ENCODE results near the gene GDNF.

The GDNF gene

DNA sequence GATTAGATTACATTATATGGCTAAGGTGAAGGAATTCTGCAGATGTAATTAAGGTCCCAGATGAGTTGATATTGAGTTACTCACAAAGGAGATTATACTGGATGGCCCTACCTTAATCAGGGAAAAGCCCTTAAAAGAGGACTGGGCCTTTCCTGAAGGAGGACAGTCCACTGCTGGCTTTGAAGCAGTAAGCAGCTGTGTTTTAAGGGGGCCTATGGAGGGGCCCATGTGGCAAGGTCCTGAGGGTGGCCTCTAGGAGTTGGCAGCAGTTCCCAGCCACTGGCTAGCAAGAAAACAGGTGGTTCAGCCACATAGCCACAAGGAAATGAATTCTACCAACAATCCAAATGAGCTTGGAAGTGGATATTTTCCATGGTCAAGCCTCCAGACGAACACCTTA, 36.4 kb upstream of the GDNF start:
- H3K4me1 ChIP-seq (ENCODE audit: insufficient read depth, low read length, severe bottlenecking) = no peaks in the 10 kb centered on the region
- H2AFZ ChIP-seq (ENCODE audit: low read length) = no peak overlapping the region
- no peak overlapping the region for H3K4me2 ChIP-seq (ENCODE audit: low read length)
- no peaks in the 10 kb centered on the region for H3F3A ChIP-seq (ENCODE audit: insufficient read depth, low read length)
- H4K20me1 ChIP-seq (ENCODE audit: insufficient read depth, low read length) = no peaks in the 10 kb centered on the region
- no peaks in the 10 kb centered on the region for H3K36me3 ChIP-seq (ENCODE audit: insufficient read depth, low read length)
- no peaks in the 10 kb centered on the region for H3K9me2 ChIP-seq (ENCODE audit: low read depth, low read length)
- no peaks in the 10 kb centered on the region for H3K9me3 ChIP-seq (ENCODE audit: low read length)
- H3K4me3 ChIP-seq (ENCODE audit: low read depth, low read length, poor library complexity, severe bottlenecking) = no peak overlapping the region
- TF ChIP-seq EZH2 (IDR thresholded peaks at IDR 0.05; ENCODE audit: borderline replicate concordance, low read length) = no peak
- TF ChIP-seq, protein P1, sequence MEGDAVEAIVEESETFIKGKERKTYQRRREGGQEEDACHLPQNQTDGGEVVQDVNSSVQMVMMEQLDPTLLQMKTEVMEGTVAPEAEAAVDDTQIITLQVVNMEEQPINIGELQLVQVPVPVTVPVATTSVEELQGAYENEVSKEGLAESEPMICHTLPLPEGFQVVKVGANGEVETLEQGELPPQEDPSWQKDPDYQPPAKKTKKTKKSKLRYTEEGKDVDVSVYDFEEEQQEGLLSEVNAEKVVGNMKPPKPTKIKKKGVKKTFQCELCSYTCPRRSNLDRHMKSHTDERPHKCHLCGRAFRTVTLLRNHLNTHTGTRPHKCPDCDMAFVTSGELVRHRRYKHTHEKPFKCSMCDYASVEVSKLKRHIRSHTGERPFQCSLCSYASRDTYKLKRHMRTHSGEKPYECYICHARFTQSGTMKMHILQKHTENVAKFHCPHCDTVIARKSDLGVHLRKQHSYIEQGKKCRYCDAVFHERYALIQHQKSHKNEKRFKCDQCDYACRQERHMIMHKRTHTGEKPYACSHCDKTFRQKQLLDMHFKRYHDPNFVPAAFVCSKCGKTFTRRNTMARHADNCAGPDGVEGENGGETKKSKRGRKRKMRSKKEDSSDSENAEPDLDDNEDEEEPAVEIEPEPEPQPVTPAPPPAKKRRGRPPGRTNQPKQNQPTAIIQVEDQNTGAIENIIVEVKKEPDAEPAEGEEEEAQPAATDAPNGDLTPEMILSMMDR (IDR thresholded peaks at IDR 0.05; ENCODE audit: low read length) = no peak
- no peaks in the 10 kb centered on the region for H3K27me3 ChIP-seq (ENCODE audit: insufficient read depth, low read length)
- H3K27ac ChIP-seq (ENCODE audit: low read depth, low read length, poor library complexity, severe bottlenecking) = no peak overlapping the region
- H3K9ac ChIP-seq (ENCODE audit: low read length) = no peak overlapping the region
- H3K79me2 ChIP-seq (ENCODE audit: insufficient read depth, low read length) = no peaks in the 10 kb centered on the region

GRCh38 chr5:37875051-37875787, 35.4 kb upstream of the GDNF start:
- TF ChIP-seq, protein P1 (IDR thresholded peaks at IDR 0.05; ENCODE audit: low read length) = no peak
- TF ChIP-seq EZH2 (IDR thresholded peaks at IDR 0.05; ENCODE audit: borderline replicate concordance, low read length) = no peak
- no peak overlapping the region for H3K4me2 ChIP-seq (ENCODE audit: low read length)
- no peak overlapping the region for H2AFZ ChIP-seq (ENCODE audit: low read length)

DNA sequence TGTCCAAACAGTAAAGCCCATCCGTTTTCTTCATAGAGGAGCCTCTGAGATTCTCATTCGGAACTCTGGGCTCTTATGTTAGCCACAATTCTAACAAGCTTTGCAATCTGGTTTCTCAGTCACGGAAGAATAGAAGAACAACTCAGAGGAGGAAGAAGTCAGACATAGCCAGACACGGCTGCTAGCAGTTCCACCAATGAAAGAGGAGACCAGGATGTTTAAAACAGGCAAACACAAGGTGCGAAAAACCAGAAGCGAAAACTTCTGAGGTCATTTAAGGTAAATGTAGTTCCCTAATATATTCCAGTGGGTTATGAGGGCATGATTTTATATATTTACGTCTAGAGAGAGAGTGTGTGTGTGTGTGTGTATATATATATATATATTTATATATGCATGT, 34.1 kb upstream of the GDNF start:
- Histone ChIP-seq H3K4me3 (ENCODE audit: low read depth, low read length, poor library complexity, severe bottlenecking) (no peak overlapping the region), H3K9me3 (ENCODE audit: low read length) (no peaks in the 10 kb centered on the region), H3K9ac (ENCODE audit: low read length) (no peak overlapping the region), H3K4me1 (ENCODE audit: insufficient read depth, low read length, severe bottlenecking) (no peaks in the 10 kb centered on the region), H3K9me2 (ENCODE audit: low read depth, low read length) (no peaks in the 10 kb centered on the region), H2AFZ (ENCODE audit: low read length) (no peak overlapping the region), H3F3A (ENCODE audit: insufficient read depth, low read length) (no peaks in the 10 kb centered on the region), H3K4me2 (ENCODE audit: low read length) (no peak overlapping the region), H3K36me3 (ENCODE audit: insufficient read depth, low read length) (no peaks in the 10 kb centered on the region), H3K27me3 (ENCODE audit: insufficient read depth, low read length) (no peaks in the 10 kb centered on the region), H3K27ac (ENCODE audit: low read depth, low read length, poor library complexity, severe bottlenecking) (no peak overlapping the region), H3K79me2 (ENCODE audit: insufficient read depth, low read length) (no peaks in the 10 kb centered on the region), H4K20me1 (ENCODE audit: insufficient read depth, low read length) (no peaks in the 10 kb centered on the region)
- TF ChIP-seq, protein P1 (IDR thresholded peaks at IDR 0.05; ENCODE audit: low read length) = no peak
- no peak for TF ChIP-seq EZH2 (IDR thresholded peaks at IDR 0.05; ENCODE audit: borderline replicate concordance, low read length)

More at GRCh38 chr5:37875051-37875787, 35.4 kb upstream of the GDNF start:
- Histone ChIP-seq H3K9ac (ENCODE audit: low read length) (no peak overlapping the region), H3K4me3 (ENCODE audit: low read depth, low read length, poor library complexity, severe bottlenecking) (no peak overlapping the region), H3K9me3 (ENCODE audit: low read length) (no peaks in the 10 kb centered on the region), H3K4me1 (ENCODE audit: insufficient read depth, low read length, severe bottlenecking) (no peaks in the 10 kb centered on the region), H3K79me2 (ENCODE audit: insufficient read depth, low read length) (no peaks in the 10 kb centered on the region), H3K9me2 (ENCODE audit: low read depth, low read length) (no peaks in the 10 kb centered on the region), H3K27me3 (ENCODE audit: insufficient read depth, low read length) (no peaks in the 10 kb centered on the region), H3F3A (ENCODE audit: insufficient read depth, low read length) (no peaks in the 10 kb centered on the region), H3K36me3 (ENCODE audit: insufficient read depth, low read length) (no peaks in the 10 kb centered on the region), H4K20me1 (ENCODE audit: insufficient read depth, low read length) (no peaks in the 10 kb centered on the region), H3K27ac (ENCODE audit: low read depth, low read length, poor library complexity, severe bottlenecking) (no peak overlapping the region)
